ENCODE data around the gene OR52J3.

Gene OR52J3

DNA sequence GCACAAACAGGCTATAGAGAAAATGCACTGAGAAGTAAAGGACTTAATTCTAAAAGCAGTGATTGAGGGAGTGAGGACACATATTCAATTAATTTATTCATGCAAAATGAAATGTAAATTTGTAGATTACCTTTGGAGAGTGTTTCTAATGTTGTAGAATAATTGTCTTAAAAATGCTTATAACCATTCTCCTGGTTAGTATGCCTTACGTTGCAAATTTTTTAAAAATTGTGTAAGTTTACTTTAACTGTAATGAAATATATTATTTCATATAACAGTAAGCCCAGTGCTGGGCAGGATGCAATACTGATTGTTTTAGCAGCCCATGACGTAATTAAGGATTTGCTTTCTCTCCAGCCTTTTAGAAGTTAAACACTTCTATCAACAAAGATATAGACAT lies 49.7 kb downstream of the OR52J3 start:
- DNase-seq (ENCODE audit: low read depth): no peak

Data from T follicular helper cell (primary cell).